ENCODE results near the gene MAGI2.

MAGI2 gene

DNA sequence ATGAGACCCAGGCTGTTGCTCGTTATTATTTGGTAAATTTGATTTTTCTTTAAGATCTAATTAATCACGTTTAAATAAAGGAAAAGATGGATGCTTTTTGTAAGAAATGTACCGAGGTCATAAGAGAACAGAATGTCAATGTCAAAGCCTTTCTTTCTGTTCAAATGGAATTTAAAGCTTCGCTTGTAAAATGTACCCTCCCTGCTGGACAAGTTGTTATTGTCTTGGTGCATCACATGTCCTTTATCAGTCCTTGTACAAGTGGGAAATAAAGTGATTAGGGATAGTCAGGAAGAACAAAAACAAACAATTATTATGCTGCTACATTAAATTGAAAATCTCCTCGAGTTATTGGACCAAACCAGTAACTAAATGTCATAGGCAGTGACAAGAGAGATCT lies 1291.7 kb downstream of the MAGI2 start:
- DNase-seq = no peak

DNA sequence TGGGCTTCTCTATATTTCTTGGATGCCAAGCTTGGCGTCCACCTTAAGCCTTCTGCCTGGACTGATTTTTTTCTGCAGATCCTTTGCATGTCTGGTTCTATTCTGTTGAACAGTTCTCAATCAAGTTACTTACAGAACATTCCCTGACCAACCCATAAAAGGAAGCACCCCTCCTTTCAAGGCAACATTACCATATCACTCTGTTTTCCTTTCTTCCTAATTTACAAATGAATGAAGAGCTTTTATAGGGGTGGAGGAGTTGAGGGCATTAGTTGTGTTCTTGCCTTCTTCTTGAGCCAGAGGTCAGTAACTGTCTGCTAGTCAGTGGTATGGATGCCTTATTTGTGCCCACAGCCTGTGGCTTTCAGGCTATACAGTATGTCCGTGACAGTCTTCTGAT lies 1293.9 kb downstream of the MAGI2 start:
- DNase-seq = no peak

DNA sequence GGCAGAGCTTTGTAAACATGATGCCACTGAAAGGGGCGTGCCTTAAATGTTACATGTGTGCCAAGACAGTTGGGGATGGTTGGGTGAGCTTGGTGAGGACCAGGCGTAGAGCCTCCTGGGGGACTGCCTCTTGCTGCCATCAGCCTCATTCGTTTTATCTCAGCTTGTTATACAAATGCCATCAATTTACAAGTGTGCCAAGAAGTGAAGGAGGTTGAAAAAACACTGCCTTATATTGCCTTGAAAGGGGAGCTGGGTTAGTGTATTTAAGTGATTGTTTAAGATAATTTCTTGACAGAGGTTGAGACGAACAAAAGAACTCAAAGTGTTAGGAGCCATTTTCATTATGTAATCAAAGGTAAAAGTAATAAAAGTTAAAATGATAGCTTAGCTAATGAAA lies 1300.2 kb downstream of the MAGI2 start:
- no peak for DNase-seq

DNA sequence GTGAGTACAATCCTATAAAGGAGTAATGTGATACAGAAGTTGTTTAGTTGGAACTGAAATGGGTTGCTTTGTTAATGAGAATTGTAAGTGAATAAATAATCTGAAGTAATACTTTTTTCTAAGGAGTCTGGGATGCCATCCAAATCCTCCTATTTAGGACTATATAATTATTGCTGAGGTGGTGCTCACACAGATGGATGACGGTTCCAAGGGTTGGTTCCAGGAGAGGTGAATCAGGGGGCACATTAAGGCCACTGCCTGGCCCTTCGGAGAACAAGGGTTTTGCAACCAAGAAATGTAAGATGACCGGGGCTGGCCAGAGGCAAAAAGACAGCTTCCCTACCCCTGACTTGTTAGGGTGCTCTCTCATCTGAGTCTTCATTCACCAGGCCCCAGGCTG lies 1302.2 kb downstream of the MAGI2 start:
- no peak for DNase-seq

DNA sequence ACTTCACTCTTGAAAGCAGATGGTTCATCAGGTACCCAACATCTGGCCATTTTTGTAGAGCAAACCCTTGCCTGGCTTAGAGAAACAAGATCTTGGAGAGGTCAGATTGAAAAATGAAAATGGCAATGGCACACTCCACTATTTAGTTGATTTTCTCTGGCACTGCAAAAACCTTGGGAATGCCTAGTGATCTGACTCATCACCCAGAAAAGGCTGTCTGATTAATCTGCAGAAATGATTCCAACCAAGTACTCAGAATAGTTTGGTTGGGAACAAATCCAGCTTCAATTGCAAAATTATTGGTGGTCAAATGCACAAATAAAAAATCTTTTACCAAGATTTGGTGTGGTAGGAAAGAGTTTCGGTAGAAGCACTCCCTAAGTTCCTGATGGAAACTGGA lies 1303.7 kb downstream of the MAGI2 start:
- DNase-seq = no peak

DNA sequence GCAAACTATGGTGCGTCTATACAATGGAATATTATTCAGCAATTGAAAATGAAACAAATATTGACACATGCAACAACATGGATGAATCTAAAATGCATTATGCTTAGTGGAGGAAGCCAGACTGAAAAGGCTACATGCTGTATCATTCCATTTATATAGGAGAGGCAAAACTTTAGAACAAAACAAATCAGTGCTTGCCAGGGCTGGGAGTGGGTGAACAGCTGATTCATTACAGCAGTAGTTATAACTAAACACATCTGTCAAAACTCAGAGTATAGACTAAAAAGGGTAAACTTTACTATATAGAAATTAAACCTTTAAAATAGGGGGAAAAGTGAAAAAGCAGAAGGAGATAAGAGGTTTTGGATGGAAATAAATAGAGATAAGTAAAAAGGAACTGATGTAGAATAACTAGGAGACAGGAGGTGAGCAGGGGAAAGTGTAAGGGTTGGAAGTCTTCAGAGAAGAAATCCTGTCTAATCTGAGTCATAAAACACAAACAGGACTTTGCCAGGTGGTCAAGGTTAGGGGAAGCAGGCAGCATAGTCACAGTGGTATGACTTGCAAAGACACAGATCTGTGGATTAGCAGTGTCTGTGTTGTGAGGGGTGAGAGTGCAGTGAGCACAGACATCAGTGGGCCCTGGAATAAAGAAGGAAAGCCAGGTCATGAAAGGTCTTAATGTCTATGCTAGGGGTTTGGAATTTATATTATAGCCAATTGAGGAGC lies 1305.1 kb downstream of the MAGI2 start:
- no peak for DNase-seq

DNA sequence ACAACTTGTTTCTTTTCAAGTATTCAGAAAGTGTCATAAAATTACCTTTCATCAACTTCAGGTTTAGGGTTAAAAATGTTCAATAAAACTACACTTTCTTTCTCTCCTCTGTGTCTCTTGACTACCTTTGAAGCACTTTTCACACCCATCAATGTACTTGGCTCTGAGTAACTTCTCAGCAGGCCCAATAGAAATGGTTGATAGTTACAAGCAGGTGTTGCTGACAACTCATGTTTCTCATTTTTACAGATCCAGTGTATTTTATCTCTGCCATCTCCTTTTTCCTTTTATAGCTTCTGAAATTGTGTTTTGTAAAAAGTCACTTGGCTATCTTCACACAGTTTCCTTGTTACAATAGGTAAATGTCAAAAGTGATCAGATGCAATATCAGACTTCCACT lies 1306.9 kb downstream of the MAGI2 start:
- no peak for DNase-seq

DNA sequence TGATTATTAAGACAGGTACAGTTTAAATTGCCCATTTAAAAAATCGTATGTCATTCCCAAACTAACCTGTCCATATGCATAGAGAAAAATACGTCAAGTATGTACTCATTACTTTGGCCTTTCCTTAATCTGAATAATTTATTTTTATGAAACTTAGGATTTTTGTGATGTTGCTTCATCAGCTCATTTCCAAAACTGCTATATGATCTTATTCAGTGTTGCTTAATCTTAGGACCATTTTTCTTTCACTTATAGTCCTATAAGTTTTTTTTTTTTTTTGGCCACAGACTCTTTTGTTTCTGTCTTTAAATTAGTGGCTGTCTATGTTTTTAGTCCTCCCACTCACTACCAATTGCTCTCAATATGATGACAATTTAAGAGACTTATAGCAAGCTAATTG lies 1309.8 kb downstream of the MAGI2 start:
- DNase-seq = no peak

DNA sequence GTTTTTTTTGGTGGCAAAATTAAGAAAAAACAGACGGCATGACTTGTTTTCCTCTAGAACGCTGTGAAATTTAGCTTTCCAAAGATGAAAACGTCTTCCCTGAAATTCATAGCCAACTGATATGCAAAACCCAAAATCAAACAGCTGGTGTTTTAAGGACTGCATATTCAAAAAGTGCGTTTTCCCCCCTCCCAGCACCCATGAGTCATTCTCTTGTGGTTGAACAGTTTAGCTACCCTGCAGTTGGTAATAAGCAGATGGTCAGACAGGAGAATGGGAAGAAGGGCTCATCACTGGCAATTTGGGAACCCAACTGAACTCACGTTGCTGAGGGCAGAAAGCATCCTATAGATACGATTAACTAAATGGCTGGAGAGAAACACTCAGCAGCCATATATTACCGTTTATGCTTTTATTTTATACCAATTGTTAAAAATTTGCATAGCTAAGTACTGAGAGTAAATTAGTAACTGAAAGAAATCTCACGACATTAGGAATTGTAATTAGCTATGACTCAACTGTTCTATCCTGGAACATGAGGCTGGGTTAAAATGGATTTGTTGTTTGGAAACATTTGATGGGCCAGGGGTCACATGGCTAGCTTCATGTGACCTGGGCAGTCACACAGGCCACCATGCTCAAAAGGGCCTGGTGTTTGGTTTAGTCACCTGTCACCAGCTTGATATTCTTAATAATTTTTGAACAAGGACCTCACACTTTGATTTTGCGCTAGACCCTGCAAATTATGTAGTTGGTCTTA lies 1311.8 kb downstream of the MAGI2 start:
- DNase-seq = no peak

DNA sequence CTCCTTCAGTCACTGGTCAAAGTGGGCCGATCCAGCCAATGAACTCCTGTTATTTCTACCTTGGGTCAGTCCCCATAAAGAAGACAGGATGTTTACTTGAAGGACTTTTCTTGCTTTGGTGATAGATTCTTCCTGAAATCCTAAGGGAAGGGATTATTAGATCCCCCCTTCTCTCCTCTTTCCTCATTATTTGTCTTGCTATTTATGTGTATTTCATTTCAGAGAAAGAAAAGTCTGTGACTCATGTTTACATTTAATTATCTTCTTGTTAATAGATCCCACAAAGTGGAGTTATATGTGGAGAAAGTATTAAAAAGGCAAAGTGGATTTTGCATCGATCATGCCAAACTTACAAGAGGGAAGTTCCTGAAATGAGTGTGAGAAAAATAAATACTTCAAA lies 1313.4 kb downstream of the MAGI2 start:
- no peak for DNase-seq

DNA sequence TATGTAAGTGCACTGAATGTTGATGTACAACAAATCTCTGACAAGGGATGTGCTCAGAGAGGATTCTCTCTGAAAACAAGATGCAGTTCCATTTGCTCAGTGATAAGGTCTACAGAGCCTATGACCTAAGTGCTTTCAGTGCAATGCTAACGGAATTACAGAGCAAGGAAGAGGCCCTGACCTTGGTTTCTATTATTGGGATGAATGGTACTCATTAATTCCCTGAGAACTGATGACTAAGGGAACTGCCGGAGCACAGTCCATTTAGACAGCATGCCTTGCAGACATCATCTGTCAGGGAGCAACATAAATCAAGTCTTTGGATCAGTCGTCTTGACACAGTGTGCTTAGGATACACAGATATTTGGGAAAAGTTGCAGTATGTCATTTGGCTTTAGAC lies 1314.1 kb downstream of the MAGI2 start:
- DNase-seq = no peak

DNA sequence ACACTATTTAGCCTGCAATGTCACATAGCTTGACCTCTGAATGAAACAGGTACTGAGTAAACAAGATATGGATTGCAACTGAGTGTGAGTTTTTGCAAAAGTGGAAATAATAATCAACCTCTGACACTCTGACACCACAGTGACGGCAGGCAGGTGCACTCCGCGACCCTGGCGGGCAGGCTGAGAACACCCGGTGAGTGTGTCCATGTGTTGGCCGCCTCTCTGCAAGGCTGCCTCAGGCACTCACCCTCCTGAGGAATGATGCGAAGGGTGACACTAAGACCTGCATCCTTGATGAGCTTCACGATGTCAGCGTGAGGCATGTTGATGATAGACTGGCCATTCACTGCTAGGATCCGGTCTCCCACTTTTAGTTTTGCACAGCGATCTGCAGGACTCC lies 1318.7 kb downstream of the MAGI2 start:
- DNase-seq = no peak

DNA sequence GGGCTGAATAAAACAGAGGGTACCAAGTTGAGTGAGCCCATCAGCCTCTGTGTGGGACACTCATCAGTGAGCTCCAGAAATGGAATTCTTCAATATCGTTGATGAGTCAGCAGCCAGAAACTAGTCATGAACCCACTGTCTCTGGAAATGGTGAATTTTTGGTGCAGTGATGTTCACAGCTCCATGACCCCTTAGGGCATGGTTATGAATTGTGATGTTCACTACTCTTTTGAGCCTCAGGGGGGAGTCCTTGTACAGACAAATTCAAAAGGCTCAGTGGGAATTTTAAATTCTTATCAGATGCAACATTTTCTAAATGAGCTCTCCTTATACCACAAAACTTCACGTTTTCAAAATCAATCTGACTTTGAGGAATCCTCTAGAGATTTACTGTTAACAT lies 1319.2 kb downstream of the MAGI2 start:
- no peak for DNase-seq

DNA sequence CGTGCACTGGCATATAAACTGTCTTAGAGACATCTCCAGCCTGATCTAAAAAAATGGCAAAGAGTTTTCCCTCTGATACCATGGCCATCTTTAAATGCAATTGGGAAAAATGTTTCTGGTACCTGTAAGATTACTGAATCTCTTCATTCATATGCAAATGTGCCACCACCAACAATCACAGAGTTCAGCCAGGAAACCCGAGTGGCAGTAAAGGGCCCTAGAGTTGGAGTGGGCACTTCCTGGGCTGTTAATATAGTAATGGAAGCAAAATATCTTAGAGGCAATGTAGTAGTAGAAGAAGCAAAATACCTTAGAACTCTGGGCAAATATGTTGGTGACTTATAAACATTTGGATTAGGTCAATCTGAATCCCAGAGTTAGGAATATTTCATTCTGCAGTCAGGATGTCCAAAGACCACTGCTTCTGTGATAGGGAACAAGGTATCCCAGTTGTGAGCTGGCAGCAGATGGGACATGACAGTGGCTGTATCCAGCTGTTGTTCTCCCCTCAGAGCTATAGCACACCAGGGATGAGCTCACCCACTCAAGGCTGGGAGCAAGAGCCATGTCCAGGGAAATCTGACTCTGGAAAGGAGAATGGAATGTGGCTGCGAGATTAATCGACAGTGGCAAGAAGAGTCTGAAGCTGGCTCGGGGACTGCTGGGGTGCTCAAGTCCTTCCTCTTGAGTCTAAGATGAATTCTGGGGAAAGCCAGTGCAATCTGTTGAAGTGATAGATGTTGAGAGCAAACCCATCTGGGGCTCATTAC lies 1322.8 kb downstream of the MAGI2 start:
- no peak for DNase-seq

DNA sequence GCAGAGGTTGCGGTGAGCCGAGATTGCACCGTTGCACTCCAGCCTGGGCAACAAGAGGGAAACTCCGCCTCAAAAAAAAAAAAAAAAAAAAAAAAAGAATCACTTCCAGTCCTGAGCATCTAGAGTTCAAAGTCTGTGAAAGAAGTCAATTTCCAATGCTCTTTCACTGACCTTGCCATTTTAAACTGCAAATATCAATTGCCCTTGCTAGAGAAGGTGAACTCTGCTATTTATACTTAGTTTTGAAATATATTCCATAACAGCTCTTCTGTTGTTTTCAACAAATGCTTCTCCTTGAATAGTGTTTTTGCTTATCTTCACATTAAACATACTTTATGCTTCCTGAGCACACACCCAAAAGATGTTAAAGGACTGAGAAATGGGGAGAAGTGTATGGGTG lies 1323.6 kb downstream of the MAGI2 start:
- DNase-seq = no peak

DNA sequence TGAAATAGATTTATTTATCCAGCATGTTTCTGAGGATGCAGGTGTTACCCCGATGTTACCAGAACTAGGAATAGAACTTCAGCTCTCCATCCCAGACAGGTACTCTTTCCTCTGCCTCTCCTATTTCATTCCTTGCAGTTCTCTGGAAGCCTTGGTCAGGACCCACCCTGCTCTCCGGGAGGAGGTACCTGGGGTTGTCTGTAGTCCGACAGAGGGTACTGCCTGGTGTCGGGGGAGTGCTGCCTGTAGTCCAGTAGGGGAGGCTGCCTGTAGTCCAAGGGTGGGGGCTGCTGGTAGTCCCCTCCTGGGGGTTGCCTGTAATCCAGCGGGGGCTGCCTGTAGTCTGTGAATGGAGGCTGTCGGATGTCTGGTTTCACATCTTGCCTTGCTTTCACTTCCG lies 1326.5 kb downstream of the MAGI2 start:
- no peak for DNase-seq

DNA sequence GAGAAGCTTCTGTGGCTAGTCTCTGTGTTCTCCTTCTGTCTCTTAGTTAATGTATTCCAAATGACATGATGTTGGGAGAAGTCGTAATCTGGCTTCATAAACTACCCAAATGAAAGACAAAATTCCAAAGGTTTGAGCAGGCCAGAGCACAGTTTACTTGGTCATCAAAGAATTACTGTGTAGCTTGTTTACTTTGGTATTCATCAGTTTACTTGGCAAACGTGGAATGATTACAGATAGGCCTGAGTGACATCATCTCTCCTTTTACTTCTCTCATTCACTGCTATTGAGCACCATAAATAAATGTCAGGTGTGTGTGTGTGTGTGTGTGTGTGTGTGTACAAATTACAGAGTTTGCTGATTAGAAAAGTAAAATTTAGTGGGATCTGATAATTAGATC lies 1327.6 kb downstream of the MAGI2 start:
- DNase-seq = no peak

DNA sequence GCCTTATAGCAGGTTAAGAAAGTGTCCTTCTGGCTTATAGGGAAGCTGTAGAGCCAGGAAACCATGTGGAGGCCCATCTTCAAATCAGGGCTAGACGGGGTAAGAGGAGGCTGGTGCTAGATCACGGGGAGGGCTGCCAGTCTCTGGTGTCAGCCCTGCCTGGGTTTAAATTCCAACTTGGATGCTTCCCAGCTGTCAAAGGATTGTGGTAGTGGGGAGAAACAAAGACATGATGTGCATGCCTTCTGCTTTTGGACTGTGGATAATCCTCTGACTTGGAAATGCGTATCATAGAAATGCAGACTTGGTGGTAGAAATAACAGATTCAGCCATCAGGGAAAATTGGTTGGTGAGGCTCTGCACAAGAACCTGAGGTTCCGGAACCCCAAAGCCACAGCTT lies 1329.3 kb downstream of the MAGI2 start:
- no peak for DNase-seq

DNA sequence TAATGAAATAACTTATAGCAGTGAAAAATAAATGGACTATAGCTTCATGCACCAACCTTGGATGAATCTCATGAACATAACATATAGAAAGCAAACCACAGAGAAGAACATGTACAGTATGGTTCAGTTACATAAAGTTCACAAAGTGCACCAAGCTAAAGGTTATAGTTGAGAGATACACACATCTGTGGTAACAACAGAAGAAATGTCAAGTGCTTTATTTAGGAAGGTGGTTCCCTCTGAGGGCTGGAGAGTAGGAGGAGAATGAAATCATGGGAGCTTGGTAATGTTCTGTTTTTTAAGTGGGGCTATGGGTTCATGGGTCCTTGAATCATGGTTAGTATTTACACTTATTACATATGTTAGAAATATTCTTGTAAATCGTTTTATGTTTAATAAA lies 1331.6 kb downstream of the MAGI2 start:
- no peak for DNase-seq

DNA sequence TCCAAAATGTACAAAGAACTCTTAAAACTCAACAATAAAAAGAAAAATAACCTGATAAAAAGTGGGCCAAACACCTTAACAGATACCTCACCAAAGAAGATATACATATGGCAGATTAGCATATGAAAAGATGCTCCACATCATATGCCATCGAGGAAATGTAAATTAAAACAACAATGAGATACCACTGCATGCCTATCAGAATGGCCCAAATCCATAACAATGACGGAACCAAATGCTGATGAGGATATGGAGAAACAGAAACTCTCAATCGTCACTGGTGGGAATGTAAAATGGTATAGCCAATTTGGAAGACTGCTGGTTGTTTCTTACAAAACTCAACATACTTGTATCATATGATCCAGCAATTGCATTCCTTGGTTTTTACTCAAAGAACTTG lies 1335.0 kb downstream of the MAGI2 start:
- no peak for DNase-seq

DNA sequence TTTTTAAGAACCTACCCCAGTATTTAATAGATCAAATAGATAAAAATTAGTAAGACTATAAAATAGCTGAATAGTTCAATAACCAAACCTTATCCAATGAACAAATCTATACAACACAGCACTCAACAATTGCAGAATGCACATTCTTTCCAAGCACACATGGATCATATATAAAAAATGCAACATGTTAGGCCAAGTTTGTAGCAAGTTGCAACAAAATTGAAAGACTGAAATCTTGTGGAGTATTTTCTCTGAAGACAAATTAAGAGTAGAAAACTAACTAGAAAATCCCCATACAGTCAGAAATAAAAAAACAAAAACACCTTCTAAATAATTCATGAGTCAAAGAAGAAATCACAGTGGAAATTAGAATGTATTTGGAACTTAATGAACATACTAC lies 1337.6 kb downstream of the MAGI2 start:
- DNase-seq = no peak

DNA sequence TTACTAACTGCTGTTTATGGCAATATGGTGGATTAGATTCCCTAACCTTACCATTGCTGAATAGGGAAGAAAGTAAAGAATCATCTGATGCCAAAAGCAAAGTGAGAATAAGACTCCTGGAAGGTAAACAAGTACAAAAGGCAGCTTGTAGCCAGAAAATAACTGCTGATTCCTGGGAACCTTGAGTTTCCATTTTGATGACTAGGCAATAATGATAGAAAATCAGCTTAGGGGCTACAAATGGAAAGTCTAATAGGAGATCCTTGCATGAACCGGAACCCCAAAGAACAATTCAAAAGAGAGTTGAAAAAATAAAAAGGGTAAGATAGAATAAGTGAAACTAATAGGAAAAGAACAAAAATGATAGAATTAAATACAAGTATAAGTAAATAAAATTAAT lies 1338.5 kb downstream of the MAGI2 start:
- DNase-seq = no peak

DNA sequence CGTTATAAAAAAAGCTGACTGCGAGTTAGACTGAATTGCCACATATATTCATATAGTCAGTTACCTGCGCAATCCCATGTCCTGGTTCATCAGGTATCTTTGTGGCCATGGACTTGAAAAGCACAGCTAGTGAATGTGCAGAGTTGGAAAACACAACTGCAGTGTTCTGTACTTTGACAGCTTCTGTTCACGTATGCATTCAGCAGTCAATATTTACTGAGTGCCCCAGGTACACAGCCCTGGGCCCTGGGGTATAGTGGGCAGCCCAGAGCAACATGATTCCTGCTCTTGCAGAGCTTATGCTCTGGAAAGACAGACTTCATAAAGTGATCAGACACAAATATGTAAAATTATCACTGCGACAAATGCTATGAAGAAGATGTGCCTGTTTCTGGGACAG lies 1341.0 kb downstream of the MAGI2 start:
- no peak for DNase-seq

DNA sequence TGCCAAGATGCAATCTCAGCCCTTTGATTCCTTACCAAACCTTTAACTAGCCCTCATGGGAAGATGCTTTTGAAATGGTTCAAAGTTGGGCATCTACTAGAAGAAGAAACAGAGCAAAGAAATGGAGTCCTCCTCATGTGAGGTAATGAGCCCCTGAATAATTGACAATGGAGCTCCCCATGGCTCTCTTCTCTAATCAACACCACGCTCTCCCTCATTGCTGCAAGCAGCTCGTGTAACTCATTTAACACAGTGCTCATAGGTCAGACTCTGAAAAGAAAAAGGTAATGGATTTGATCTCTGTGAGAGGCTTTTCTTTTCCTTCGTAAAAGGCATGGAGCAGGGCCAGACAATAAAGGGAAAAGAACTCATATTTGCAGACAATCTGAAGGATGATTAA lies 1342.1 kb downstream of the MAGI2 start:
- no peak for DNase-seq

Measured in stimulated activated CD4-positive, alpha-beta T cell treated with anti-CD3 and anti-CD28 coated beads, Interleukin-15, amount 100 ng/mL, for 24 hours (primary cell).